VCaP (cell line): Measurements from ENCODE around the gene MRAP2.

Experiments
- H3K27ac ChIP-seq: fragments of 450-650 bp; 2 replicates; pipeline ENCODE4 v1.5.1; 2017
- CTCF ChIP-seq: fragments of 450-650 bp; conservative IDR thresholded peaks from 2 replicates; pipeline ENCODE4 v1.5.1; 2017; ENCODE audit warnings: mild to moderate bottlenecking, moderate library complexity

MRAP2 gene, protein sequence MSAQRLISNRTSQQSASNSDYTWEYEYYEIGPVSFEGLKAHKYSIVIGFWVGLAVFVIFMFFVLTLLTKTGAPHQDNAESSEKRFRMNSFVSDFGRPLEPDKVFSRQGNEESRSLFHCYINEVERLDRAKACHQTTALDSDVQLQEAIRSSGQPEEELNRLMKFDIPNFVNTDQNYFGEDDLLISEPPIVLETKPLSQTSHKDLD

GRCh38 chr6:84033523-84034451 lies at the start of gene MRAP2:
MRAP2 (plus strand) TSS chr6:84033772; CDS start chr6:84055319, 21,547 bp downstream.
- peak within 1 kb of the TSS; percentile 35; the same call in 1 of the 2 replicates for H3K27ac ChIP-seq
- TF ChIP-seq CTCF = no peak

DNA sequence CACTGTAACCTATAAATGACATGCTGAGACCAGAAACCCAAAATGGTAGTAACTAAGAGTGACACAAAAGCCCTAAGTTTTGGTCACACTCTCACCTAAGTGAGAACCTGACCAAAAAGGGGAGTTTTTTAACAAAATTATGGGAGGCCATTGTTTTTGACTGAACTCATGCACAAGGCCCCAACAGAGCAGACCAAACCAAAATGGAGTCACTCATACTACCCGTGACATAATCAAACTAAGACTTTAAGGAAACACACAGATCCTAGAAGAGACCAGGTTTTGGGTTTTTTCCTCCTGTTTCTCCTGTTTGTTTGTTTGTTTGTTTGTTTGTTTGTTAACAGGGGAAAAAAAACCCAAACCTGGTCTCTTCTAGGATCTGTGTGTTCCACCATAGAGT lies 49.2 kb upstream of the MRAP2 start:
- no peak for TF ChIP-seq CTCF
- H3K27ac ChIP-seq = no peak overlapping the region

GRCh38 chr6:83985308-83985713 lies 48.3 kb upstream of the MRAP2 start:
- no peak overlapping the region for H3K27ac ChIP-seq
- TF ChIP-seq CTCF = no peak

DNA sequence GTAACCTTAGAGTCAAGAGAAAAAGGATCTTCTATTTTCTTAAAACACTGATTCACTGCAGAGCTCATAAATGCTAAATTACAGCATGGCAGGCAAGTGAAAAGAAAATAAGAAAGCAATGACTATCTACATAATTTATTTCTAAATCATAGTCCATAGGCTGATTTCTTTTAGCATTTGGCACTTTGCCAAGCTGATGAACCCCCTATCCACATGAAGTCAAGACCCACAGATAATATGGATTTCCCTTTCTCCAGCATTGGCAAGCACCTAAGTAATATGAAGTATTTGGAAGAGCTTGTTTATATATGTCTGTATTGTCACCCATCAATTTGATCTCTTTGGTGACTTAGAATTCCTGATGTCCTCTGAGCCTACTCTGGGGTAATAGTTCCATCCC lies 47.9 kb upstream of the MRAP2 start:
- no peak for TF ChIP-seq CTCF
- no peak overlapping the region for H3K27ac ChIP-seq

DNA sequence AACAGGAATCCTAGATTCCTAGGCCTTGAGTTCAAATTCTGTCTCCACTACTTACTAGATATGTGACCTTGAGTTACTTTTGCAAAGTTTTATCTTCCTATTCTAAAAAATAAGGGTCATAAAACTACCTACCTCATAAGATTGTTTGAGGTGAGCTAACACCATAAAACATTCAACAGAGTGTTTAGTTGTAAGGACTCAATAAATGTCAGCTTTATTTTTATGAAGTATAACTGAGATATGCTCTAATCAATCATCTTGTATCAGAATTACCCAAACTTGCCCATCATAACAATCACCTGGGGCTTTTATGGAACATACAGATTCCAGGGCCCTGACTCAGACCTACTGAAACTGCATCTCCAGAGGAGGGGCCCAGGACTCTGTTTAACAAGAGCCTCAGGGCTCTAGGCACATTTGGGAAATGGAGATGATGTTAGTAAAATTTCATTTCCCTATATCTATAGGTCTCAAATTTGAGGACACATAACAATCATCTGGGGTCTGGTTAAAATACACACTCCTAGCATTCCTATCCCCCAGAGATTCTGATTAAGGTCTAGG lies 35.5 kb upstream of the MRAP2 start:
- H3K27ac ChIP-seq = no peak overlapping the region
- no peak for TF ChIP-seq CTCF

- no peak for TF ChIP-seq CTCF
- H3K27ac ChIP-seq = no peak overlapping the region
These were observed 32.5 kb upstream of the MRAP2 start for GRCh38 chr6:84001119-84001518.

DNA sequence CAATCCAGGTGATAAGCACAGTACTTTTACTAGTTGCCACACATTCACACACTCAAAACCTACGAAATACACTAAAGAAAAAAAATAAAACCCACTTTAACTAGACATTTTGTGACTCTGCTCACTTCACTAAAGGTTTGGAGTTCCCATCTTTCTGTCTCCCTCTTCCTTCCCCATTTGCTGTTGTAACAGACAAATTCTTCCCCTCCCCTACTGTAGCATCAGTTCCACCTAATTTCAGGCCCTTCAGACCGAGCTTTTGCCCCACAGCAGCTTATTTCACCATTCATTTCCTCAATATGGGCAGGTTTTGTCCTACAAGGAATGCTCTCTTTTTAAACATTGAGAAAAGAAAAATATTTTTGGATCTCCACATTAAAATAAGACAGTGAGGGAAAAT lies 31.3 kb upstream of the MRAP2 start:
- TF ChIP-seq CTCF = no peak

More for the DNA sequence above, 31.3 kb upstream of the MRAP2 start:
- H3K27ac ChIP-seq = no peak overlapping the region
